ENCODE data around the gene PLEKHO2.

Gene PLEKHO2

DNA sequence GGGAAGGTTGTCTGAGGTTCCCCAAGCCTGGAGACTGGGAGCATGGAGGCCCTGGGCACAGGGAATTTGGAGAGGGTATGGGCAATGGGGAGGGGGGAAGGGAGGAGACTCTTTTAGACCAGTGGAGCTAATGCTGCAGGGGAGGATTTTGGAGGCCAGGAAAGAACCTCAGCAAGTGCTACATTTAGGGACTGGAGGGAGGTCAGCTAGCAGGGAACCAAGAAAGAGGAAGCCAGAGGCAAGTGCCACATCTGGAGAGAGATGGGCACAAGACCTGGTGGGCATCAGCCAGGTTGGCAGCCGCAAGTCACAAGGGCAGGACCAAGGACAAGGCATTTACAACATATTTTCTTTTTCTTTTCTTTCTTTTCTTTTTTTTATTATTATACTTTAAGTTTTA, 20.7 kb downstream of the PLEKHO2 start:
- no peak for TF ChIP-seq EZH2phosphoT487 (conservative IDR thresholded peaks at IDR 0.05; ENCODE audit: low read length)
- TF ChIP-seq, protein P1, sequence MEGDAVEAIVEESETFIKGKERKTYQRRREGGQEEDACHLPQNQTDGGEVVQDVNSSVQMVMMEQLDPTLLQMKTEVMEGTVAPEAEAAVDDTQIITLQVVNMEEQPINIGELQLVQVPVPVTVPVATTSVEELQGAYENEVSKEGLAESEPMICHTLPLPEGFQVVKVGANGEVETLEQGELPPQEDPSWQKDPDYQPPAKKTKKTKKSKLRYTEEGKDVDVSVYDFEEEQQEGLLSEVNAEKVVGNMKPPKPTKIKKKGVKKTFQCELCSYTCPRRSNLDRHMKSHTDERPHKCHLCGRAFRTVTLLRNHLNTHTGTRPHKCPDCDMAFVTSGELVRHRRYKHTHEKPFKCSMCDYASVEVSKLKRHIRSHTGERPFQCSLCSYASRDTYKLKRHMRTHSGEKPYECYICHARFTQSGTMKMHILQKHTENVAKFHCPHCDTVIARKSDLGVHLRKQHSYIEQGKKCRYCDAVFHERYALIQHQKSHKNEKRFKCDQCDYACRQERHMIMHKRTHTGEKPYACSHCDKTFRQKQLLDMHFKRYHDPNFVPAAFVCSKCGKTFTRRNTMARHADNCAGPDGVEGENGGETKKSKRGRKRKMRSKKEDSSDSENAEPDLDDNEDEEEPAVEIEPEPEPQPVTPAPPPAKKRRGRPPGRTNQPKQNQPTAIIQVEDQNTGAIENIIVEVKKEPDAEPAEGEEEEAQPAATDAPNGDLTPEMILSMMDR (IDR thresholded peaks at IDR 0.05; ENCODE audit: insufficient read depth, low read length, poor library complexity, severe bottlenecking): no peak
- Histone ChIP-seq H3K9me3 (ENCODE audit: insufficient read depth, low read length) (no peaks in the 10 kb centered on the region), H3K4me3 (ENCODE audit: insufficient read depth, low read length, poor library complexity, severe bottlenecking) (no peak overlapping the region), H3K79me2 (ENCODE audit: insufficient read depth, low read length) (no peaks in the 10 kb centered on the region), H3K27ac (ENCODE audit: low read depth, low read length) (no peak overlapping the region), H4K20me1 (ENCODE audit: low read depth, low read length) (no peaks in the 10 kb centered on the region), H3K36me3 (ENCODE audit: low read length) (no peaks in the 10 kb centered on the region), H2AFZ (ENCODE audit: low read depth, low read length, severe bottlenecking) (no peak overlapping the region), H3F3A (ENCODE audit: insufficient read depth) (no peaks in the 10 kb centered on the region), H3K9ac (ENCODE audit: low read length) (no peak overlapping the region), H3K4me2 (ENCODE audit: low read depth, low read length, poor library complexity, severe bottlenecking) (no peak overlapping the region), H3K27me3 (ENCODE audit: low read length) (no peaks in the 10 kb centered on the region), H3K9me2 (replicated peaks; ENCODE audit: insufficient read depth, low read length) (no peaks in the 10 kb centered on the region)

DNA sequence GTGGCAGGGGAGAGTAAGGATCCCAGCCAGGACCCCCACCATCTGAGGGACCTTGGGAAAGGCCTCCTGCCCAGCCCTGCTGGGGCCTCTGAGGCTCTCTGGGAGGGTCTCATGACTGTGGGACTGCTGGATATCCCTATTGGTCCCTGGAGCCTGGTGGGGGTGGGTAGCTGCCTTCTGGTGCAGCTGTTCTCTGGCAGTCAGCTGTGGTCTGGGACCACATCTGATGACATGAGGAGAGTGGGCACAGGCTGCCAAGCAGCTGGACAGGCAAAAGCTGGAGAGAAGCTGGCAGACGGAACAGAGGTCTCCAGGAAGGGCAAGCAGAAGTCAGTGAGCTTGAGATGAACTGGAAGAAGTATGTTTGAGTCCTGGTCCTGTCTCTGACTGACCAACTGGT, 22.4 kb downstream of the PLEKHO2 start:
- Histone ChIP-seq H4K20me1 (ENCODE audit: low read depth, low read length) (no peaks in the 10 kb centered on the region), H3K36me3 (ENCODE audit: low read length) (no peaks in the 10 kb centered on the region), H3K9me2 (replicated peaks; ENCODE audit: insufficient read depth, low read length) (no peaks in the 10 kb centered on the region), H3K9ac (ENCODE audit: low read length) (no peak overlapping the region), H3K27ac (ENCODE audit: low read depth, low read length) (no peak overlapping the region), H3F3A (ENCODE audit: insufficient read depth) (no peaks in the 10 kb centered on the region), H3K79me2 (ENCODE audit: insufficient read depth, low read length) (no peaks in the 10 kb centered on the region), H3K4me3 (ENCODE audit: insufficient read depth, low read length, poor library complexity, severe bottlenecking) (no peak overlapping the region), H3K4me2 (ENCODE audit: low read depth, low read length, poor library complexity, severe bottlenecking) (no peak overlapping the region), H3K27me3 (ENCODE audit: low read length) (no peaks in the 10 kb centered on the region), H3K9me3 (ENCODE audit: insufficient read depth, low read length) (no peaks in the 10 kb centered on the region), H2AFZ (ENCODE audit: low read depth, low read length, severe bottlenecking) (no peak overlapping the region)
- TF ChIP-seq, protein P1 (IDR thresholded peaks at IDR 0.05; ENCODE audit: insufficient read depth, low read length, poor library complexity, severe bottlenecking): no peak
- TF ChIP-seq EZH2phosphoT487 (conservative IDR thresholded peaks at IDR 0.05; ENCODE audit: low read length): no peak

DNA sequence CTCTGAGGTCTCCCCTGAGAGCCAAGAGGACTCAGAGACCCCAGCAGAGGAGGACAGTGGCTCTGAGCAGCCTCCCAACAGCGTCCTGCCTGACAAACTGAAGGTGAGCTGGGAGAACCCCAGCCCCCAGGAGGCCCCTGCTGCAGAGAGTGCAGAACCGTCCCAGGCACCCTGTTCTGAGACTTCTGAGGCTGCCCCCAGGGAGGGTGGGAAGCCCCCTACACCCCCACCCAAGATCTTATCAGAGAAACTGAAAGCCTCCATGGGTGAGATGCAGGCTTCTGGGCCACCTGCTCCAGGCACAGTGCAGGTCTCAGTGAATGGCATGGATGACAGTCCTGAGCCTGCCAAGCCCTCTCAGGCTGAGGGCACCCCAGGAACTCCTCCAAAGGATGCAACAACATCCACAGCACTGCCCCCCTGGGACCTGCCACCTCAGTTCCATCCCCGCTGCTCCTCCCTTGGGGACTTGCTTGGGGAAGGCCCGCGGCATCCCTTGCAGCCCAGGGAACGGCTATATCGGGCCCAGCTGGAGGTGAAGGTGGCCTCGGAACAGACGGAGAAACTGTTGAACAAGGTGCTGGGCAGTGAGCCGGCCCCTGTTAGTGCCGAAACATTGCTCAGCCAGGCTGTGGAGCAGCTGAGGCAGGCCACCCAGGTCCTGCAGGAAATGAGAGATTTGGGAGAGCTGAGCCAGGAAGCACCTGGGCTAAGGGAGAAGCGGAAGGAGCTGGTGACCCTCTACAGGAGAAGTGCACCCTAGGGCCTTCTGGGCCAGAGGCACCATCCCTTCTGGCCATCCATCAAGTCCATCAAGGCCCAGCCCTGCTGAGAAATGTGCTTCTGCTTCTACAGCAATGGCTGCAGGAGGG, 23.6 kb downstream of the PLEKHO2 start:
- Histone ChIP-seq H3K4me2 (ENCODE audit: low read depth, low read length, poor library complexity, severe bottlenecking) (no peak overlapping the region), H3K27me3 (ENCODE audit: low read length) (no peaks in the 10 kb centered on the region), H3K9ac (ENCODE audit: low read length) (no peak overlapping the region), H3K9me3 (ENCODE audit: insufficient read depth, low read length) (no peaks in the 10 kb centered on the region), H2AFZ (ENCODE audit: low read depth, low read length, severe bottlenecking) (no peak overlapping the region), H3K79me2 (ENCODE audit: insufficient read depth, low read length) (no peaks in the 10 kb centered on the region), H3K9me2 (replicated peaks; ENCODE audit: insufficient read depth, low read length) (no peaks in the 10 kb centered on the region), H3K27ac (ENCODE audit: low read depth, low read length) (no peak overlapping the region), H3F3A (ENCODE audit: insufficient read depth) (no peaks in the 10 kb centered on the region), H3K36me3 (ENCODE audit: low read length) (no peaks in the 10 kb centered on the region), H3K4me3 (ENCODE audit: insufficient read depth, low read length, poor library complexity, severe bottlenecking) (no peak overlapping the region), H4K20me1 (ENCODE audit: low read depth, low read length) (no peaks in the 10 kb centered on the region)
- no peak for TF ChIP-seq EZH2phosphoT487 (conservative IDR thresholded peaks at IDR 0.05; ENCODE audit: low read length)
- TF ChIP-seq, protein P1 (IDR thresholded peaks at IDR 0.05; ENCODE audit: insufficient read depth, low read length, poor library complexity, severe bottlenecking): no peak
